ENCODE measurements around the gene IGHMBP2.

DNA sequence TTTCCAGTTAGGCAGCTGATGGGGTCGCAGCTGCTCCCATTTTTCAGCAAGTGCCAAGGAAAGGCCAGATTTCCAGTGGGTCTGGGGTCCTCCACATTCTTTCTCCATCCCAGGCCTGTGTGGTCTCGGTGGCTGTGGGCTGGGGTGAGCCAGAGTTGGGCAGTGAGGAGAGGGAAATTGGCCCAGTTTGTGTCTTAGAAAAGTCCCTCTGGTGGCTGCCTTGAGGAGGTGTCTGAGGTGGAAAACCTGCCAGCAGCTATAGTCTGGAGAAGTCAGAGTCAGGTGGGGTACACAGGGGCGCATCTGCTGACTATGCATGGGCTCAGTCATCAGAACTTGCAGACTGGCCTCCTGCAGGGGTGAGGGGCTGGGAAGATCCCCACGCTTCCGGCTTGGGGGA lies 46.6 kb downstream of the IGHMBP2 start:
- no peak for TF ChIP-seq LEF1 (IDR thresholded peaks at IDR 0.05; ENCODE audit: borderline replicate concordance)
- TF ChIP-seq NFRKB (IDR thresholded peaks at IDR 0.05): no peak
- no peak for TF ChIP-seq ELF4 (IDR thresholded peaks at IDR 0.05)
- TF ChIP-seq FOXK2 (IDR thresholded peaks at IDR 0.05): no peak
- TF ChIP-seq FOXA1 (IDR thresholded peaks at IDR 0.05): no peak
- TF ChIP-seq SUZ12 (IDR thresholded peaks at IDR 0.05): no peak
- TF ChIP-seq TARDBP (IDR thresholded peaks at IDR 0.05): no peak
